ENCODE measurements around the gene SMARCA2.

Gene SMARCA2

GRCh38 chr9:2024888-2025782 is 10.0 kb downstream of the SMARCA2 start:
- H3K4me3 ChIP-seq (ENCODE audit: low read depth, low read length), result peak overlapping the region; percentile 28
- TF ChIP-seq CTCF (IDR thresholded peaks at IDR 0.05; ENCODE audit: insufficient read depth, low read depth, low read length, missing control alignments), result no peak
- no peak for DNase-seq (ENCODE audit: low read depth)

DNA sequence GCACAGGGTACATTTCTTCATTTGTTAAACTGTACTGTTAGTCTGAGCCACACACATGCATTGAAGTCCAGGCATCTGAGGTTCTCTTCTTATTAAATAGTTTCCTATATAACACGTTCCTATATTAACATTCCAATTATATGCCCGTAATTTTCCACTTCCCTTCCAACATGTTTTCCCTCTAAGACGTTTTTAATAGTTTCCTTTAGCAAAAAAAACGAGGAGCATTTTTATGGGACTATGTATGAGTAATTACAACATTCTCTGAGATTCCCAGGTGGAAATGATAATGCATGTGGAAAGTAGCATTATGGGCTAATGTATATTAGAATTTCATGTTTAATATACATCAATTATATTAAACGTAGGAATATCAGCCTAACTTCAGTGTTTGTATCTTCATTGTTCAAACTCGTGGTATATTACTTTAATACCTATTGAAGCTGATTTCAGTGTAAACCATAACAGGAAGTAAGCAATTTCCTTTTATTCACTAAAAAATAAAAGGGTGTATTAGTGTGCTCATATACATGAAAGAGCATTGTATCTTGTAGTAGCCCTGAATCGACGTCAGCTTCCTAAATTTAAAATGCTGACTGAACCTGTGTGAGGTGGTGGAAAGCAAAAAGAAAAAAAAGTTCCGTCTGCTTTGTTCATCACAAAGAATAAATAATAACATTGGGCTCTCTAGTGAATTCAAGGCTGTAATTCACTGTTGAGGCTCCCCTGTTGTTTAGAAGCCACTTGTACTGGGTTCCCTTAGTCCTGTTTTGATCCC is 11.3 kb downstream of the SMARCA2 start:
- TF ChIP-seq CTCF (IDR thresholded peaks at IDR 0.05; ENCODE audit: insufficient read depth, low read depth, low read length, missing control alignments), result no peak
- H3K4me3 ChIP-seq (ENCODE audit: low read depth, low read length), result no peak overlapping the region
- DNase-seq (ENCODE audit: low read depth), result no peak

GRCh38 chr9:2027543-2028160 is 12.5 kb downstream of the SMARCA2 start:
- no peak overlapping the region for H3K4me3 ChIP-seq (ENCODE audit: low read depth, low read length)
- no peak for DNase-seq (ENCODE audit: low read depth)
- no peak for TF ChIP-seq CTCF (IDR thresholded peaks at IDR 0.05; ENCODE audit: insufficient read depth, low read depth, low read length, missing control alignments)

DNA sequence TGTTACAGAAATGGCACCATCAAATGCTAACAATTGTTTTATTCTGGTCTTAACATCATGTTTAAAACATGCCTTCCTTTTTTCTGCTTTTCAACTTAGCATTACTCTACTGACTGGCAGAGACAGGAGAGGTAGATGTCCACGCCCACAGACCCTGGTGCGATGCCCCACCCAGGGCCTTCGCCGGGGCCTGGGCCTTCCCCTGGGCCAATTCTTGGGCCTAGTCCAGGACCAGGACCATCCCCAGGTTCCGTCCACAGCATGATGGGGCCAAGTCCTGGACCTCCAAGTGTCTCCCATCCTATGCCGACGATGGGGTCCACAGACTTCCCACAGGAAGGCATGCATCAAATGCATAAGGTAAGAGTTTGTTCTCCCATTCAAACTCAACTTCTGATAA is 13.7 kb downstream of the SMARCA2 start:
- no peak for TF ChIP-seq CTCF (IDR thresholded peaks at IDR 0.05; ENCODE audit: insufficient read depth, low read depth, low read length, missing control alignments)
- DNase-seq (ENCODE audit: low read depth), result no peak

GRCh38 chr9:2029666-2030170 is 14.6 kb downstream of the SMARCA2 start:
- DNase-seq (ENCODE audit: low read depth), result no peak
- H3K4me3 ChIP-seq (ENCODE audit: low read depth, low read length), result no peak overlapping the region
- no peak for TF ChIP-seq CTCF (IDR thresholded peaks at IDR 0.05; ENCODE audit: insufficient read depth, low read depth, low read length, missing control alignments)

More for the DNA sequence above, 13.7 kb downstream of the SMARCA2 start:
- no peak overlapping the region for H3K4me3 ChIP-seq (ENCODE audit: low read depth, low read length)

GRCh38 chr9:2032234-2032633 is 17.1 kb downstream of the SMARCA2 start:
- no peak for TF ChIP-seq CTCF (IDR thresholded peaks at IDR 0.05; ENCODE audit: insufficient read depth, low read depth, low read length, missing control alignments)

More at GRCh38 chr9:2032234-2032633, 17.1 kb downstream of the SMARCA2 start:
- no peak overlapping the region for H3K4me3 ChIP-seq (ENCODE audit: low read depth, low read length)
- no peak for DNase-seq (ENCODE audit: low read depth)
